Right lobe of liver (tissue), 6 donors: Measurements from ENCODE around the gene MED26. TPM values are rescaled to one million over a fixed set of nuclear protein-coding genes. Genes with fewer than 3 reads are reported as not detected.

ENCODE experiments used
- ATAC-seq, 4 donors: fragments of 200-7000 bp; cut with Tn5 transposase; one replicate each; pipeline ENCODE4 v1.9.1; 2020; ENCODE audit warnings: mild to moderate bottlenecking in 4 of 4, moderate library complexity in 4 of 4
- DNase-seq, 3 donors: peaks; one replicate each; pipeline ENCODE4 v3.0.0-alpha.2; 2020
- H3K27ac ChIP-seq, 3 donors: fragments of 200-600 bp; one replicate each; pipeline ENCODE4 v1.8.0; 2022
- H3K27me3 ChIP-seq, 2 donors: fragments of 200-600 bp; one replicate each; pipeline ENCODE4 v1.8.0; 2022
- H3K36me3 ChIP-seq, 4 donors: fragments of 200-600 bp; sonication (generic) in 1 of 4; one replicate each; pipeline versions ENCODE4 v1.5.1 to v1.8.0; 2017 to 2022; ENCODE audit warnings: control low read depth in 1 of 4
- H3K4me1 ChIP-seq, 4 donors: fragments of 200-600 bp; sonication (generic) in 1 of 4; one replicate each; pipeline versions ENCODE4 v1.5.1 to v1.8.0; 2017 to 2022; ENCODE audit warnings: control low read depth in 1 of 4
- H3K4me3 ChIP-seq, 3 donors: fragments of 200-600 bp; one replicate each; pipeline ENCODE4 v1.8.0; 2022
- H3K9me3 ChIP-seq, 4 donors: fragments of 200-600 bp; sonication (generic) in 1 of 4; one replicate each; pipeline versions ENCODE4 v1.5.1 to v1.8.0; 2017 to 2022; ENCODE audit warnings: control low read depth in 1 of 4
- POLR2A ChIP-seq: fragments of 450-650 bp; IDR thresholded peaks from one replicate; pipeline ENCODE4 v1.6.1; 2017; ENCODE audit warnings: antibody characterized with exemption, mild to moderate bottlenecking
- WGBS: methylation state at CpG from one replicate; pipeline ENCODE4 v1.1.6; 2018; ENCODE audit warnings: low coverage, low lambda C conversion rate; ENCODE audit not compliant: insufficient coverage; ENCODE audit errors: missing lambda C conversion rate; 5-methylcytosine and 5-hydroxymethylcytosine counted together
- intact Hi-C, 2 donors: fragments of 100-400 bp; cut with DNase I; formaldehyde crosslinking; loops; one replicate each; pipeline versions ENCODE4 v1.11.2 to v1.14.1; 2022
- total RNA-seq, 6 experiments: library from RNA; depleted of rRNA in 2 of 6; stranded (reverse); fragments of >200 nt in 2 of 6; fragmentation: NEBNext Ultra II Directional in 3 of 6; extraction: Animal tissue kit (Norgen Biotek cat#: 25700) in 3 of 6; gene quantifications; one replicate each; pipeline versions ENCODE4 v1.1.0 to v1.2.4, GENCODE V29; 2016 to 2023
- TF ChIP-seq, protein P1 (sequence below), 4 donors: fragments of 200-600 bp in 3 of 4; fragments of 450-650 bp in 1 of 4; IDR thresholded peaks; one replicate each; pipeline versions ENCODE4 v1.5.1 to v1.8.0; 2016 to 2022; ENCODE audit warnings: antibody characterized with exemption in 4 of 4, mild to moderate bottlenecking in 2 of 4
- donor health status: DM: no; HTN: yes; CAD: no.
- donor health status: DM: no; HTN: no; CAD: no.
- donor health status: DM: no; HTN: no; CAD: no.
- donor health status: DM: no; HTN: yes; CAD: no.
- donor health status: DM: no; HTN: yes; CAD: no.

MED26 gene
- total RNA-seq, 6 experiments from 2014 or later: 3.4 to 5.4 (median 4.4) TPM

DNA sequence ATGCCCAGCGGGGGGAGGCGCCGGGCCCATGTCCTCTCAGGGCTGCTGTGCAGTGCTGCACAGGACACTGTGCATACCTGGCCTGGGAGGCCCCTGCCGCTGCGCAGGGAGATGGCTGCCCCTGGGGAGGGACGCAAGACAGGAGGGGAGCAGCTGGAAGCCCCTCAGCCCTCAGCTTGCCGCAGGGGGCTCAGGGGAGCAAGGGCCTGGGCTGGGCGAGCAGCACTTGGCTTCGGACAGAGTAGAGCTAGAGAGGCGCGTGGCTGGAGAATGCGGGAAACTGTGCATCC, 96.7 kb downstream of the MED26 start:
- intact Hi-C loops: no loop called here
- Histone ChIP-seq H3K27me3 (no peaks in the 10 kb centered on the region), H3K9me3 (no peaks in the 10 kb centered on the region), H3K4me3 (no peak overlapping the region), H3K27ac (no peak overlapping the region), H3K4me1 (peaks cover 0 to 15% (median 5%) of the 10 kb centered on the region in 4 donors), H3K36me3 (peaks cover 0 to 92% (median 56%) of the 10 kb centered on the region in 4 donors)
- TF ChIP-seq POLR2A: no peak
- TF ChIP-seq, protein P1, sequence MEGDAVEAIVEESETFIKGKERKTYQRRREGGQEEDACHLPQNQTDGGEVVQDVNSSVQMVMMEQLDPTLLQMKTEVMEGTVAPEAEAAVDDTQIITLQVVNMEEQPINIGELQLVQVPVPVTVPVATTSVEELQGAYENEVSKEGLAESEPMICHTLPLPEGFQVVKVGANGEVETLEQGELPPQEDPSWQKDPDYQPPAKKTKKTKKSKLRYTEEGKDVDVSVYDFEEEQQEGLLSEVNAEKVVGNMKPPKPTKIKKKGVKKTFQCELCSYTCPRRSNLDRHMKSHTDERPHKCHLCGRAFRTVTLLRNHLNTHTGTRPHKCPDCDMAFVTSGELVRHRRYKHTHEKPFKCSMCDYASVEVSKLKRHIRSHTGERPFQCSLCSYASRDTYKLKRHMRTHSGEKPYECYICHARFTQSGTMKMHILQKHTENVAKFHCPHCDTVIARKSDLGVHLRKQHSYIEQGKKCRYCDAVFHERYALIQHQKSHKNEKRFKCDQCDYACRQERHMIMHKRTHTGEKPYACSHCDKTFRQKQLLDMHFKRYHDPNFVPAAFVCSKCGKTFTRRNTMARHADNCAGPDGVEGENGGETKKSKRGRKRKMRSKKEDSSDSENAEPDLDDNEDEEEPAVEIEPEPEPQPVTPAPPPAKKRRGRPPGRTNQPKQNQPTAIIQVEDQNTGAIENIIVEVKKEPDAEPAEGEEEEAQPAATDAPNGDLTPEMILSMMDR (IDR thresholded peaks at IDR 0.05): no peak
- no peak for ATAC-seq
- WGBS: 97% methylated on average over 6 of the region's 12 CpGs
- no peak for DNase-seq

DNA sequence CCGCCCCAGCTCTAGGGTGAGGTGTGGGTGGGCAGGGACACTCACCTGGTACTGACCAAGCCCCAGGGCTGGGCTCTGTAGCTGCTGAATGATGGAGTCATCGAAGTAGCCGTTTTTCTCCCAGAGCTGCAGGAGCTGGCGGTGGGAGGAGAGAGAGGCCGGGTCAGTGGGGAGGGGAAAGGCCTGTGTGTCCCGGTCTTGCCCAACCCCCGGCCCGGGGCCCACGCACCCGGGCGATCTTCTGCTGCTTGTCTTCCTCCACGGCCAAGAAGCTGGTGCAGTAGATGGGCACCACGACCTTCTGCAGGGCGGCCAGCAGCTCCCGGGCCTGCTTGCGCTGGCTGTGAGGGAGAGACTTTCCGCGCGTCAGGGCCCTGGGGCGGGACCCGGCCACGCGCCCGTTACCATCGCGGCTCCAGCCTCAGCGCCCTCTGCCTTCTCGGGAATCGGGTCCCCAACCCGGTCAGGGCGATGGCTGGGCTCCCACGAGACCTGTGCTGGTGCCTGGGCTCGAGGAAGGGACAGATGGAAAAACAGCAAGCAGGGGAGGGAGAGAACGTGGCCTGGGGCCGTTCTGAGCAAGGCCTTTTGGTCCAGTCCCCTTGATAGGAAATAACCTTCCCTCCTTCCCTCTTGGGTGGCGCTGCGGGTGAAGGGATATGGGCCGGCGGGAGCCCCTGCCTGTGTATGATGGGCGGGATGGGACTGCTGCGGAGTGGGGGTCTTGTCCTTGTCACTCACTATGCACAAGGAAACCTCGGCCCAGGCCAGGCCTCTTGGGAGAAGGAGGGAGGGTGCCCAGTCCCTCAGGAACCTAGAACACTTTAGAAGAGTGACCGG, 97.2 kb downstream of the MED26 start:
- no peaks in the 10 kb centered on the region for H3K9me3 ChIP-seq
- no peak overlapping the region for H3K27ac ChIP-seq
- H3K4me3 ChIP-seq: no peak overlapping the region
- intact Hi-C loops: no loop called here
- TF ChIP-seq, protein P1 (IDR thresholded peaks at IDR 0.05): no peak
- no peak for TF ChIP-seq POLR2A
- WGBS: 93% methylated on average over 10 of the region's 43 CpGs
- no peaks in the 10 kb centered on the region for H3K27me3 ChIP-seq
- peaks cover 0 to 18% (median 8%) of the 10 kb centered on the region in 4 donors for H3K4me1 ChIP-seq
- ATAC-seq (no peak), DNase-seq (peak in 1 of 3 donors; percentile 73)
- peaks cover 0 to 95% (median 56%) of the 10 kb centered on the region in 4 donors for H3K36me3 ChIP-seq

DNA sequence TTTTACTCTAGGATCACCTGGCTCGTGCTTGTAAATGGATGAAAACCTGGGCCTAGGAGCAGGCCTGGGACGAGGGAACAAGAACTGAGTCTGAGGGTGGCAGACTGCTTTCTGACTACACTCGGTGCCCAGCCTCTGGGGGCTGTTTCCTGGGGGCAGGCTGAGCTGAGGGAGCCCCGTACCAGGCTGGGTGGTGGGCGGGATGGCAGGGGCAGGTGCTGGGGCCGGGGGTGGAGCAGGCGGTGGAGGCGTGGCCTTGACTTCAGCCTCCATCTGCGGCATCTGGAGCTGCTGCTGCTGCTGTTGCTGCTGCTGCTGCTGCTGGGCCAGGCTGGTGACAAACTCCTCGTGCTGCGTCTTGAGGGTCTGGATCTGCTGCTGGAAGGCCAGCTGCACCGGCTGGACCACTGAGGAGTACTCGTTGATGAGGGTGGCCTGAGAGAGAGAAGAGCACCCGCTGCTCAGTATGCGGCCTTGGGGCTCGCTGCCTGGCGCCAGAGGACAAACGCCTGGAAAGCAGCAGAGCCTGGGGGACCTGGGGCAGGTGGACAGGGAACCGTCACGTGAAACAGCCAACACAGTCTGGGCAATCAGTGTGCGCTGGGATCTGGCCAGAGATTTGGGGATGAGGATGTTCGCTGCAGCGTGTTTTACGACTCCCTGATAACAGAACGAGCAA, 98.4 kb downstream of the MED26 start:
- WGBS: 96% methylated on average over 4 of the region's 25 CpGs
- TF ChIP-seq, protein P1 (IDR thresholded peaks at IDR 0.05): no peak
- TF ChIP-seq POLR2A: no peak

DNA sequence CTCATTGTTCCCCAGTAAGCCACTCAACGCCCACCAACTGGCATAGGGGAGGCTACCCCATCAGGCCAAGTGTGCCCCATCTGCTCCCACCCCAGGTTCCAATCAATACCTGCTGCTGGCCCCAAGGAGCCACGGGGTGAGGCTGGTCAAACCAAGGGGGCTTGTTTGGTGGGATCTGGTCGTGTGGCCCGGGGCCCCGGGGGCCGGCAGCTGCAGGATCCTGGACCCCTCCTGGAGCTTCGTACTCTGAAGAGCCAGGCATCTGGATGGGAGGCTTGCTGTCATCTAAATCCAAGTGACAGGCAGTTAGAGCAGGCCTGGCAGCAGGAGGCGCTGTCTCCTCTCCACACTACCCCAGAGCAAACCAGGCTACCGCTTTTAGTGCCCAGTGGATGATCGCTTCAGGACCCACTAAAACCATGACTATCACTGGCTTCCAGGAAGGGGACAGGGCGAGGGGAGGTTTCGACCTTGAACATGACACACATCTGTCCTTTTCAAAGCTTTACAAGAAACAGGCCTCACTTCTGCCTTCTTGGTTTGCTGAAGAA, 100.0 kb downstream of the MED26 start:
- no peak for TF ChIP-seq POLR2A
- TF ChIP-seq, protein P1 (IDR thresholded peaks at IDR 0.05): peak in 3 of 4 donors; percentile 15 to 37 (median 21)
- Histone ChIP-seq H3K9me3 (no peaks in the 10 kb centered on the region), H3K27me3 (no peaks in the 10 kb centered on the region), H3K4me3 (no peak overlapping the region), H3K27ac (no peak overlapping the region), H3K4me1 (peaks cover 0 to 18% (median 8%) of the 10 kb centered on the region in 4 donors), H3K36me3 (peaks cover 0 to 95% (median 59%) of the 10 kb centered on the region in 4 donors)
- WGBS: 100% methylated on average over 3 of the region's 12 CpGs
- no peak for DNase-seq
- peak in 2 of 4 donors; percentile 21 to 35 for ATAC-seq
- intact Hi-C loops: no loop called here

More for the DNA sequence above, 98.4 kb downstream of the MED26 start:
- no peak overlapping the region for H3K4me3 ChIP-seq
- ATAC-seq (no peak), DNase-seq (no peak)
- H3K27me3 ChIP-seq: no peaks in the 10 kb centered on the region
- peaks cover 0 to 18% (median 8%) of the 10 kb centered on the region in 4 donors for H3K4me1 ChIP-seq
- intact Hi-C loops: no loop called here
- H3K36me3 ChIP-seq: peaks cover 0 to 95% (median 55%) of the 10 kb centered on the region in 4 donors
- H3K9me3 ChIP-seq: no peaks in the 10 kb centered on the region
- no peak overlapping the region for H3K27ac ChIP-seq
